ENCODE measurements around the gene KCNK4. TPM values are rescaled to one million over a fixed set of nuclear protein-coding genes. Genes with fewer than 3 reads are reported as not detected.

KCNK4 gene
- total RNA-seq, 2 donors from 2014 or later: not detected

DNA sequence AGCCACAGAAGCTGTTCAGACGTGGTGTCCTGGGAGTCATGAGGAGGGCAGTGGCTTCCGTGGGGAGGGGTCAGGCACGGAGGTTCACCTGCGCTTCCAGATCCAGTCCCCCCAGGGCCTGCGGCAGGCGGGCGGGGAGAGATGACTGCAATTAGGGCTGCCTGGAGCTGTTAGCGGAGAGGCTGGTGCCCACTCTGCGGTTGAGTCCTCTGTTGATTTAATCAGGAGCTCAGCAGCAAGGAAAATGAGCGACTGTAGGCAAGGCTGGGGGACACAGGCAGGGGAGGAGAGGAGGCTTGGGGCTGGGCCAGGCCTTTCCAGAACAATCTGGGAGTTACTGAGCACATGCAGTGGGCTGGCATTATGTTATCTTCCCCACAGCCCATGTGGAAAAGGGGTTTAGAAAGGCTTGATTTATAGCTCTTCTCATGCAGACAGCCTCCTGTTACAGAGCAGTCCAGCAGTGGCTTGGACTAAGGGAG, 26.7 kb upstream of the KCNK4 start:
- peaks cover 0 to 27% of the 10 kb centered on the region in 2 donors for H3K4me1 ChIP-seq
- peaks cover 41% of the 10 kb centered on the region for H3K36me3 ChIP-seq
- no peak overlapping the region for H3K4me3 ChIP-seq
- no peak overlapping the region for H3K27ac ChIP-seq
- TF ChIP-seq, protein P1, sequence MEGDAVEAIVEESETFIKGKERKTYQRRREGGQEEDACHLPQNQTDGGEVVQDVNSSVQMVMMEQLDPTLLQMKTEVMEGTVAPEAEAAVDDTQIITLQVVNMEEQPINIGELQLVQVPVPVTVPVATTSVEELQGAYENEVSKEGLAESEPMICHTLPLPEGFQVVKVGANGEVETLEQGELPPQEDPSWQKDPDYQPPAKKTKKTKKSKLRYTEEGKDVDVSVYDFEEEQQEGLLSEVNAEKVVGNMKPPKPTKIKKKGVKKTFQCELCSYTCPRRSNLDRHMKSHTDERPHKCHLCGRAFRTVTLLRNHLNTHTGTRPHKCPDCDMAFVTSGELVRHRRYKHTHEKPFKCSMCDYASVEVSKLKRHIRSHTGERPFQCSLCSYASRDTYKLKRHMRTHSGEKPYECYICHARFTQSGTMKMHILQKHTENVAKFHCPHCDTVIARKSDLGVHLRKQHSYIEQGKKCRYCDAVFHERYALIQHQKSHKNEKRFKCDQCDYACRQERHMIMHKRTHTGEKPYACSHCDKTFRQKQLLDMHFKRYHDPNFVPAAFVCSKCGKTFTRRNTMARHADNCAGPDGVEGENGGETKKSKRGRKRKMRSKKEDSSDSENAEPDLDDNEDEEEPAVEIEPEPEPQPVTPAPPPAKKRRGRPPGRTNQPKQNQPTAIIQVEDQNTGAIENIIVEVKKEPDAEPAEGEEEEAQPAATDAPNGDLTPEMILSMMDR (IDR thresholded peaks at IDR 0.05): no peak
- H3K9me3 ChIP-seq: no peaks in the 10 kb centered on the region
- H3K27me3 ChIP-seq: no peaks in the 10 kb centered on the region
- DNase-seq (ENCODE audit: low spot score): no peak

DNA sequence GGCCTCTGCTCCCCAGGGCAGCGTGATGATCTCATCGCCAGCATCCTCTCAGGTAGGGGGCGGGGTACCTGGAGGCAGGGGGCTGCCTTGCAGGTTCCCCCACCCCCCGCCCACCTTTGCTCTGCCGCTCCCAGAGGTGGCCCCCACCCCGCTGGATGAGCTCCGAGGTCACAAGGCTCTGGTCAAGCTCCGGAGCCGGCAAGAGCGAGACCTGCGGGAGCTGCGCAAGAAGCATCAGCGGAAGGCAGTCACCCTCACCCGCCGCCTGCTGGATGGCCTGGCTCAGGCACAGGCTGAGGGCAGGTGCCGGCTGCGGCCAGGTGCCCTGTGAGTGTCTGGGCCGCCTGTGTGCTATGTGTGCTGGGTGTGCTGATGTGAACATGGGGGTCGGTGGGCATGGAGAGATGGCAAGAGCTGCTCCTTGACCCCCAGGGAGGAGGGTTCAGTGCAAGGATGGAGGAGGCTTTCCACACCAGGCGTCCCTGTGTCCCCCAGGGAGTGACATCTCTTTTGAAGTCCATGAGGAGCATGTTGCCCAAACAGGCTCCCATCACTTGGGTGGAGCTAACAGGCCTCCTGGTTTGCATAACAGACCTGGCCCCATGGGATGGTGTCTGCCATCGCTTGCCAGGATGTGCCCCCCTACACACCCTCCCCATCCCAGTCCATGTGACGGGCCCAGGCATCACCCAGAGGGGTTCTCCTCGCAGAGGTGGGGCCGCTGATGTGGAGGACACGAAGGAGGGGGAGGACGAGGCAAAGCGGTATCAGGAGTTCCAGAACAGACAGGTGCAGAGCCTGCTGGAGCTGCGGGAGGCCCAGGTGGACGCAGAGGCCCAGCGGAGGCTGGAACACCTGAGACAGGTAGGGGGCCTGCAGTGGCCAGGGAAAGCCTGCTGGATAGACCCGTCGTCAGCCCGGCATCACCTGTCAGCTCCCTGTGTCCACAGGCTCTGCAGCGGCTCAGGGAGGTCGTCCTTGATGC, 25.6 kb upstream of the KCNK4 start:
- H3K4me3 ChIP-seq: no peak overlapping the region
- H3K4me1 ChIP-seq: peaks cover 0 to 27% of the 10 kb centered on the region in 2 donors
- DNase-seq (ENCODE audit: low spot score): no peak
- H3K27ac ChIP-seq: no peak overlapping the region
- peaks cover 34% of the 10 kb centered on the region for H3K36me3 ChIP-seq
- no peaks in the 10 kb centered on the region for H3K9me3 ChIP-seq
- H3K27me3 ChIP-seq: no peaks in the 10 kb centered on the region
- TF ChIP-seq, protein P1 (IDR thresholded peaks at IDR 0.05): no peak

DNA sequence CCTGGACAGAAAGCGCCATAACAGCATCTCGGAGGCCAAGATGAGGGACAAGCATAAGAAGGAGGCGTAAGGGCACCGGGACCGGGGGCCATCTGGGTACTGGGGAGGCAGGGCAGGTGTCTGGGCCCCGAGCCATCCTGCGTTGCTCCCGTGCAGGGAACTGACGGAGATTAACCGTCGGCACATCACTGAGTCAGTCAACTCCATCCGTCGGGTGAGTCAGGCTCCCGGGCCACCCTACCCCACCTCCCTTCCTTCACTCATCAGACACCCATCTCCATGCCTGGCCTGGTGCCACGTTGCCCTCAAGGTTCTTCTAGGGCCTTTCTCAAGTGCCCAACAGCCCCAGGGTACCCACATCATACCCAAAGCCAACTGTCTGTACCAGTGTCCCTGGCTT, 24.8 kb upstream of the KCNK4 start:
- Histone ChIP-seq H3K36me3 (peaks cover 31% of the 10 kb centered on the region), H3K27ac (no peak overlapping the region), H3K9me3 (no peaks in the 10 kb centered on the region), H3K27me3 (no peaks in the 10 kb centered on the region), H3K4me3 (no peak overlapping the region), H3K4me1 (peaks cover 0 to 27% of the 10 kb centered on the region in 2 donors)
- no peak for DNase-seq (ENCODE audit: low spot score)
- TF ChIP-seq, protein P1 (IDR thresholded peaks at IDR 0.05): no peak

DNA sequence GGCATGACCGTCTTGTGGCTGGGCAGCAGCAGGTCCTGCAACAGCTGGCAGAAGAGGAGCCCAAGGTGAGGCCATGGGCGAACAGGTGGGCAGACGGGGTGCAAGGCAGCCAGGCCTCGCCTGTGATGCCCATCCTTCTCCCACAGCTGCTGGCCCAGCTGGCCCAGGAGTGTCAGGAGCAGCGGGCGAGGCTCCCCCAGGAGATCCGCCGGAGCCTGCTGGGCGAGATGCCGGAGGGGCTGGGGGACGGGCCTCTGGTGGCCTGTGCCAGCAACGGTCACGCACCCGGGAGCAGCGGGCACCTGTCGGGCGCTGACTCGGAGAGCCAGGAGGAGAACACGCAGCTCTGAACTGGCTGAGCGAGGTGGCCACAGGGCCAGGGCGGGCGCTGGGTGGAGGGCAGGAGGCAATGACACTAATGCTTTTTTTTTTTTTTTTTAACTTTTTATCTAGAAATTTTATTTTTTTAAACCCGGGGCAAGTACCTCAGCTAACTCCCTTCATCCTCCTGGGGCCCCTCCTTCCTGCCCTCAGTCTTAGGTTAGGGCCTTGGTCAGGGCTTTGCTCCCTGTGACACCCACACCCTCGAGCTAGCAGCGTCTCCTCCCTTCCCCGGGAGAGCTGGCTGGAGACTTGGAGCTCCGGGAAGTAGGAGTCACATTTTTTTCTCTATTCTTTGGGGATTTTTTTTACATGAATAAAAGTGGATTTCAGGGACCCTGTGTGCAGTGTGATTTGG, 23.7 kb upstream of the KCNK4 start:
- Histone ChIP-seq H3K4me3 (no peak overlapping the region), H3K27ac (peak overlapping the region; percentile 93 to 98), H3K9me3 (no peaks in the 10 kb centered on the region), H3K27me3 (no peaks in the 10 kb centered on the region), H3K36me3 (peaks cover 24% of the 10 kb centered on the region), H3K4me1 (peaks cover 0 to 37% of the 10 kb centered on the region in 2 donors)
- DNase-seq (ENCODE audit: low spot score): no peak
- TF ChIP-seq, protein P1 (IDR thresholded peaks at IDR 0.05): no peak

DNA sequence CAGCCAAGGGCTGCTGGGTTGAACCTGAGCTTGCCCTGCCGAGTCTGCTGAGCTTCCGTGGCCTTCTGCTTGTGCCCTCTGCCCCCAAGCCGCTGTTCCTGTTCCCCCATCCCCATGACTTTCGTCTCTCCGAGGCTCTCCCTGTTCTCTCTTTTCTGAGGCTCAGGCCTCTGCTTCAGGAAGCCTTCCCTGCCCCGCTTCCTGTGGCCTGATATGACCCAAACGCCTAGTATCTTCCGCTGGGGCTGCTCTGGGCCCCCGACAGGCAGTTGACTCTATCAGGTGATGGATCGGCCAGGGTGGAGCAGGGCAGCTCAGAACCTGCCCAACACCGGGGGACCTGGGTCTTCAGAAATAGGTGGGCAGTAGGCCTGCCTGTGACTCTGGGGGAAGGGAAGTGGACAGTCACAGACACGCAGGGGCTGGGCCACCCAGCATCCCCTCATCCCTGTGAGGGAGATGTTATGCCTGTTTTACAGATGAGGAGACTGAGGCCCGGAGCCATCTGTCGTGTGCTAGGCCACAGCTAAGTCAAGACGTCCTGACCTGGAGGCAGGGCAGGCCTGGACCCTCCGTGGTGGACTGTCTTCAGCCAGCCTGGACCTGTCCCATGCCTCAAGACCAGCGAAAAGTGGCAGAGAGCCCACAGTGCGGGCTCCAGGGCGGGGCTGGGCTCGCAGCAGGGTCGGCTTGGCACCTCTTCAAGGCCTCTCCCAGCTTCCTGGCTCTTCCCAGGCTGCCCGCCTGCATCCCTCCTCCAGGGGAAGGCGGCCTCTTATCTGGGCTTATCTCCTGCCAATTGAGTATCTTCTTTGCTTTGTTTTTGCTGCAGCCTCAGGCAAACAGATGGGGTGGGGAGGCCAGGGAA, 22.8 kb upstream of the KCNK4 start:
- Histone ChIP-seq H3K4me1 (peaks cover 0 to 45% of the 10 kb centered on the region in 2 donors), H3K4me3 (peak overlapping the region; percentile 59 to 72), H3K36me3 (peaks cover 19% of the 10 kb centered on the region), H3K9me3 (no peaks in the 10 kb centered on the region), H3K27ac (peak overlapping the region; percentile 93 to 98), H3K27me3 (no peaks in the 10 kb centered on the region)
- peak; percentile 82 for DNase-seq (ENCODE audit: low spot score)
- TF ChIP-seq, protein P1 (IDR thresholded peaks at IDR 0.05): no peak
